OCI-LY1 (cell line): Measurements from ENCODE around the gene PCDHGA11.

Experiments
- H2AFZ ChIP-seq: fragments of 200-600 bp; sonication (generic), shearing (Covaris generic); 2 replicates; pipeline ENCODE4 v1.6.0; 2014; ENCODE audit warnings: antibody characterized with exemption, mild to moderate bottlenecking, low read length
- H3F3A ChIP-seq: fragments of 200-600 bp; sonication (generic), shearing (Covaris generic); 2 replicates; pipeline ENCODE4 v1.6.0; 2014; ENCODE audit warnings: mild to moderate bottlenecking, antibody characterized with exemption, low read length, moderate library complexity; ENCODE audit not compliant: insufficient read depth
- H3K27ac ChIP-seq: fragments of 200-600 bp; sonication (generic); 2 replicates; pipeline ENCODE4 v1.5.1; 2014; ENCODE audit warnings: low read length, mixed run types, mild to moderate bottlenecking, low read depth; ENCODE audit not compliant: poor library complexity, severe bottlenecking
- H3K27me3 ChIP-seq: fragments of 200-600 bp; sonication (generic); 2 replicates; pipeline ENCODE4 v1.6.0; 2014; ENCODE audit warnings: antibody characterized with exemption, mild to moderate bottlenecking, low read length, moderate library complexity; ENCODE audit not compliant: insufficient read depth
- H3K36me3 ChIP-seq: fragments of 200-600 bp; sonication (generic); 2 replicates; pipeline ENCODE4 v1.6.1; 2014; ENCODE audit warnings: mild to moderate bottlenecking, antibody characterized with exemption, low read length, moderate library complexity, mixed read lengths; ENCODE audit not compliant: insufficient read depth
- H3K4me1 ChIP-seq: fragments of 200-600 bp; sonication (generic); 2 replicates; pipeline ENCODE4 v1.5.1; 2014; ENCODE audit warnings: mild to moderate bottlenecking, low read length, moderate library complexity; ENCODE audit not compliant: insufficient read depth, severe bottlenecking
- H3K4me2 ChIP-seq: fragments of 200-600 bp; sonication (generic), shearing (Covaris generic); 2 replicates; pipeline ENCODE4 v1.6.1; 2014; ENCODE audit warnings: low read length
- H3K4me3 ChIP-seq: fragments of 200-600 bp; sonication (generic); 2 replicates; pipeline ENCODE4 v1.5.1; 2014; ENCODE audit warnings: low read length, low read depth, mild to moderate bottlenecking, mixed read lengths; ENCODE audit not compliant: poor library complexity, severe bottlenecking
- H3K79me2 ChIP-seq: fragments of 200-600 bp; shearing (Covaris generic); 2 replicates; pipeline ENCODE4 v1.6.1; 2016; ENCODE audit warnings: mixed run types, low read length, mixed read lengths; ENCODE audit not compliant: insufficient read depth
- H3K9ac ChIP-seq: fragments of 200-600 bp; sonication (generic), shearing (Covaris generic); 2 replicates; pipeline ENCODE4 v1.6.1; 2014; ENCODE audit warnings: mild to moderate bottlenecking, low read length, mixed read lengths
- H3K9me2 ChIP-seq: fragments of 200-600 bp; sonication (generic), shearing (Covaris generic); 2 replicates; pipeline ENCODE4 v1.6.1; 2014; ENCODE audit warnings: low read depth, mild to moderate bottlenecking, low read length, mixed read lengths
- H3K9me3 ChIP-seq: fragments of 200-600 bp; shearing (Covaris generic); 2 replicates; pipeline ENCODE4 v1.6.1; 2014; ENCODE audit warnings: low read length, mixed read lengths
- H4K20me1 ChIP-seq: fragments of 200-600 bp; sonication (generic), shearing (Covaris generic); 2 replicates; pipeline ENCODE4 v1.6.0; 2016; ENCODE audit warnings: mild to moderate bottlenecking, low read length; ENCODE audit not compliant: insufficient read depth
- EZH2 ChIP-seq: fragments of 200-600 bp; sonication (generic), shearing (Covaris generic); IDR thresholded peaks from 2 replicates; pipeline ENCODE4 v1.8.0; 2017; ENCODE audit warnings: borderline replicate concordance, mixed run types, mild to moderate bottlenecking, antibody characterized with exemption, low read length, moderate library complexity, mixed read lengths
- TF ChIP-seq, protein P1 (sequence below): fragments of 200-600 bp; sonication (generic), shearing (Covaris generic); IDR thresholded peaks from 2 replicates; pipeline ENCODE4 v1.5.1; 2017; ENCODE audit warnings: mild to moderate bottlenecking, antibody characterized with exemption, low read length, moderate library complexity, mixed read lengths

PCDHGA11 gene

GRCh38 chr5:141434006-141434405 is 13.2 kb downstream of the PCDHGA11 start:
- Histone ChIP-seq H2AFZ (no peak overlapping the region), H3K4me3 (no peak overlapping the region), H3F3A (no peaks in the 10 kb centered on the region), H3K79me2 (no peaks in the 10 kb centered on the region), H4K20me1 (no peaks in the 10 kb centered on the region), H3K4me1 (peaks cover 6% of the 10 kb centered on the region), H3K27me3 (no peaks in the 10 kb centered on the region), H3K9me2 (no peaks in the 10 kb centered on the region), H3K27ac (no peak overlapping the region), H3K4me2 (no peak overlapping the region), H3K9me3 (peaks cover 8% of the 10 kb centered on the region; the same call in 1 of the 2 replicates), H3K36me3 (no peaks in the 10 kb centered on the region), H3K9ac (no peak overlapping the region)
- no peak for TF ChIP-seq EZH2
- TF ChIP-seq, protein P1, sequence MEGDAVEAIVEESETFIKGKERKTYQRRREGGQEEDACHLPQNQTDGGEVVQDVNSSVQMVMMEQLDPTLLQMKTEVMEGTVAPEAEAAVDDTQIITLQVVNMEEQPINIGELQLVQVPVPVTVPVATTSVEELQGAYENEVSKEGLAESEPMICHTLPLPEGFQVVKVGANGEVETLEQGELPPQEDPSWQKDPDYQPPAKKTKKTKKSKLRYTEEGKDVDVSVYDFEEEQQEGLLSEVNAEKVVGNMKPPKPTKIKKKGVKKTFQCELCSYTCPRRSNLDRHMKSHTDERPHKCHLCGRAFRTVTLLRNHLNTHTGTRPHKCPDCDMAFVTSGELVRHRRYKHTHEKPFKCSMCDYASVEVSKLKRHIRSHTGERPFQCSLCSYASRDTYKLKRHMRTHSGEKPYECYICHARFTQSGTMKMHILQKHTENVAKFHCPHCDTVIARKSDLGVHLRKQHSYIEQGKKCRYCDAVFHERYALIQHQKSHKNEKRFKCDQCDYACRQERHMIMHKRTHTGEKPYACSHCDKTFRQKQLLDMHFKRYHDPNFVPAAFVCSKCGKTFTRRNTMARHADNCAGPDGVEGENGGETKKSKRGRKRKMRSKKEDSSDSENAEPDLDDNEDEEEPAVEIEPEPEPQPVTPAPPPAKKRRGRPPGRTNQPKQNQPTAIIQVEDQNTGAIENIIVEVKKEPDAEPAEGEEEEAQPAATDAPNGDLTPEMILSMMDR, result no peak

GRCh38 chr5:141437221-141437620 is 16.4 kb downstream of the PCDHGA11 start:
- Histone ChIP-seq H3K79me2 (no peaks in the 10 kb centered on the region), H4K20me1 (no peaks in the 10 kb centered on the region), H3K4me2 (no peak overlapping the region), H3K9me2 (no peaks in the 10 kb centered on the region), H2AFZ (no peak overlapping the region), H3K4me1 (no peaks in the 10 kb centered on the region), H3K9ac (no peak overlapping the region), H3K36me3 (no peaks in the 10 kb centered on the region), H3F3A (no peaks in the 10 kb centered on the region), H3K4me3 (no peak overlapping the region), H3K9me3 (peaks cover 8% of the 10 kb centered on the region; the same call in 1 of the 2 replicates), H3K27ac (no peak overlapping the region), H3K27me3 (no peaks in the 10 kb centered on the region)
- TF ChIP-seq, protein P1, result no peak
- no peak for TF ChIP-seq EZH2

DNA sequence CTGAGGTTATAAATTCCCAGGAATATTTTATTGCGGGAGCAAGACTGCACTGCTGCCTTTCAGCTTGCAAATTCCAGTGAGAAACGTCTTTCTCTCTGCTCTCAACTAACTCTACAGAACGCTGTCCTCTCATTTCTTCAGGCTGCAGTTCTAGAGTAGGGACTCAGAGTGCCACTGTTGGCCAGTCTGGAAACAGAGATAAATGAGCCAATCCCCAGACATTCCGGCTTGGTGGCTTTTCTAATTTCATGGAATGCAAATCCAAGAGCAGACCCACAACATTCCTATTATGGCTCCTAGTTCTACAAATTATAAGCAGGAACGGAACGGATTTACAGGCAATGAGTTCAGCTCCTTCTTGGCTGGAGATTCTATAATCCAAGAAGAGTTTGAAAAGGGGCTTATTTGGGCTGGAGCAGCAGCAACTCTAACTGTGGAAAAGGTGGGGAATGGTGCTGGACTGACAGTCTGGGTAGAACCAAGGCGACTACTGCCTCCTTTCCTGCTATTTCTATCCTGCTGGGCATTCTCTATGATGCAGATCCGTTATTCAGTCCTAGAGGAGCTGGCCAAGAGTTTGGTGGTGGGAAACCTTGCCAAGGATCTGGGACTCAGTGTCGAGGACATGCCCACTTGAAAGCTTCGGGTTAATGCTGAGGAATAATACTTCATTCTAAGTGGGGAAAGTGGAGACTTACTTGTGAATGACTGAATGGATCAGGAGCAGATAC is 18.7 kb downstream of the PCDHGA11 start:
- Histone ChIP-seq H3K9me3 (peaks cover 8% of the 10 kb centered on the region; the same call in 1 of the 2 replicates), H3K27ac (no peak overlapping the region), H3K27me3 (no peaks in the 10 kb centered on the region), H4K20me1 (no peaks in the 10 kb centered on the region), H3K36me3 (no peaks in the 10 kb centered on the region), H3K4me3 (no peak overlapping the region), H3K9me2 (no peaks in the 10 kb centered on the region), H3K4me2 (no peak overlapping the region), H3K4me1 (no peaks in the 10 kb centered on the region), H3K79me2 (no peaks in the 10 kb centered on the region), H3K9ac (no peak overlapping the region), H2AFZ (no peak overlapping the region), H3F3A (no peaks in the 10 kb centered on the region)
- TF ChIP-seq EZH2, result no peak
- TF ChIP-seq, protein P1, result no peak
